Kidney tubule cell (primary cell): ENCODE data around the gene PTPRJ.

Experiments
- DNase-seq: peaks from one replicate; pipeline ENCODE4 v3.0.0-alpha.2; 2018; ENCODE audit warnings: low spot score

Gene PTPRJ

GRCh38 chr11:48066881-48067800, 86.8 kb downstream of the PTPRJ start:
- DNase-seq, result no peak

- no peak for DNase-seq
Measured at GRCh38 chr11:48073031-48073861, 92.9 kb downstream of the PTPRJ start.

GRCh38 chr11:48074425-48075181, 94.2 kb downstream of the PTPRJ start:
- DNase-seq, result no peak

GRCh38 chr11:48075637-48076036, 95.3 kb downstream of the PTPRJ start:
- no peak for DNase-seq

GRCh38 chr11:48077251-48077650, 96.9 kb downstream of the PTPRJ start:
- no peak for DNase-seq

- DNase-seq, result no peak
Measured at GRCh38 chr11:48078689-48079088, 98.3 kb downstream of the PTPRJ start.

- no peak for DNase-seq
Measured at GRCh38 chr11:48079596-48079995, 99.2 kb downstream of the PTPRJ start.

- DNase-seq, result no peak
Measured at GRCh38 chr11:48080301-48080861, 100.0 kb downstream of the PTPRJ start.

GRCh38 chr11:48081151-48082010, 101.0 kb downstream of the PTPRJ start:
- DNase-seq, result peak; percentile 93

GRCh38 chr11:48082771-48083170, 102.4 kb downstream of the PTPRJ start:
- DNase-seq, result no peak

GRCh38 chr11:48083421-48083820, 103.1 kb downstream of the PTPRJ start:
- DNase-seq, result no peak

- no peak for DNase-seq
Measured at GRCh38 chr11:48085688-48086087, 105.3 kb downstream of the PTPRJ start.

GRCh38 chr11:48087422-48087821, 107.1 kb downstream of the PTPRJ start:
- no peak for DNase-seq

- no peak for DNase-seq
Measured at GRCh38 chr11:48087974-48088681, 107.8 kb downstream of the PTPRJ start.

GRCh38 chr11:48088682-48089050, 108.3 kb downstream of the PTPRJ start:
- DNase-seq, result no peak

GRCh38 chr11:48090174-48090573, 109.8 kb downstream of the PTPRJ start:
- DNase-seq, result no peak

- DNase-seq, result no peak
Measured at GRCh38 chr11:48091426-48092102, 111.2 kb downstream of the PTPRJ start.

GRCh38 chr11:48093323-48093722, 113.0 kb downstream of the PTPRJ start:
- DNase-seq, result no peak

- peak; percentile 68 for DNase-seq
Measured at GRCh38 chr11:48093795-48094642, 113.7 kb downstream of the PTPRJ start.
